PC-9 (cell line): ENCODE results near the gene ARHGAP18. TPM values are rescaled to one million over a fixed set of nuclear protein-coding genes. Genes with fewer than 3 reads are reported as not detected.

Experiments
- BruUV-seq: library from RNA; stranded (reverse); fragments of 400-500 nt; replicated peaks from 2 replicates; lab custom pipeline; 2021; lab: Mats Ljungman, UMichigan
- CTCF ChIA-PET: fragments of 300-600 bp; sonication (Branson Sonifier 250); formaldehyde crosslinking; loops from one replicate; lab custom pipeline; 2022; ENCODE audit warnings: antibody characterized with exemption; lab: Charles Lee
- POLR2A ChIA-PET: fragments of 300-600 bp; sonication (Branson Sonifier 250); formaldehyde crosslinking; loops from one replicate; lab custom pipeline; 2022; ENCODE audit warnings: antibody characterized with exemption; ENCODE audit not compliant: unreplicated experiment; lab: Charles Lee
- DNase-seq, 2 experiments: peaks; one replicate each; pipeline versions ENCODE4 v3.0.0 to v3.0.0-alpha.2; 2015 to 2022; ENCODE audit warnings: mixed read lengths in 1 of 2
- H2AFZ ChIP-seq: fragments of 200-600 bp; sonication (generic); 2 replicates; pipeline ENCODE4 v1.8.1; 2017; ENCODE audit warnings: antibody characterized with exemption
- H3F3A ChIP-seq: fragments of 200-600 bp; sonication (generic); 2 replicates; pipeline ENCODE4 v1.8.1; 2017; ENCODE audit warnings: antibody characterized with exemption, mild to moderate bottlenecking, low read depth; ENCODE audit not compliant: insufficient read depth
- H3K27ac ChIP-seq: fragments of 200-600 bp; sonication (generic); 2 replicates; pipeline ENCODE4 v1.6.1; 2016; ENCODE audit warnings: mixed run types
- H3K27me3 ChIP-seq: fragments of 200-600 bp; sonication (generic); 2 replicates; pipeline ENCODE4 v1.6.1; 2016; ENCODE audit warnings: low read depth, mixed run types; ENCODE audit not compliant: insufficient read depth
- H3K36me3 ChIP-seq: fragments of 200-600 bp; sonication (generic); 2 replicates; pipeline ENCODE4 v1.6.1; 2016; ENCODE audit warnings: low read depth, mixed run types
- H3K4me1 ChIP-seq: fragments of 200-600 bp; sonication (generic); replicated peaks from 2 replicates; pipeline ENCODE4 v1.6.1; 2016; ENCODE audit warnings: mixed run types; ENCODE audit not compliant: insufficient read depth
- H3K4me2 ChIP-seq: fragments of 200-600 bp; sonication (generic); 2 replicates; pipeline ENCODE4 v1.6.1; 2017; ENCODE audit warnings: mixed run types
- H3K4me3 ChIP-seq: fragments of 200-600 bp; sonication (generic); 2 replicates; pipeline ENCODE4 v1.6.1; 2016; ENCODE audit warnings: mixed run types
- H3K79me2 ChIP-seq: fragments of 200-600 bp; sonication (generic); 2 replicates; pipeline ENCODE4 v1.6.1; 2017; ENCODE audit warnings: low read depth, mixed run types
- H3K9me2 ChIP-seq: fragments of 200-600 bp; sonication (generic); 2 replicates; pipeline ENCODE4 v1.8.1; 2017; ENCODE audit warnings: mild to moderate bottlenecking; ENCODE audit not compliant: insufficient read depth
- H3K9me3 ChIP-seq: fragments of 200-600 bp; sonication (generic); 2 replicates; pipeline ENCODE4 v1.8.1; 2016; ENCODE audit warnings: low read depth; ENCODE audit not compliant: insufficient read depth
- H4K20me1 ChIP-seq: fragments of 200-600 bp; sonication (generic); 2 replicates; pipeline ENCODE4 v1.8.1; 2017; ENCODE audit not compliant: insufficient read depth
- EZH2 ChIP-seq: fragments of 200-600 bp; sonication (generic); IDR thresholded peaks from 2 replicates; pipeline ENCODE4 v1.8.0; 2017; ENCODE audit warnings: antibody characterized with exemption, low read depth
- intact Hi-C: fragments of 100-400 bp; cut with micrococcal nuclease; formaldehyde crosslinking; loops from one replicate; pipeline ENCODE4 v1.10.0; 2022; ENCODE audit not compliant: unreplicated experiment
- total RNA-seq: library from RNA; stranded (reverse); gene quantifications from 2 replicates; pipeline ENCODE4 v1.2.3, GENCODE V29; 2021
- TF ChIP-seq, protein P1 (sequence below): fragments of 200-600 bp; sonication (generic); conservative IDR thresholded peaks from 2 replicates; pipeline ENCODE4 v1.6.1; 2017; ENCODE audit warnings: mixed run types, antibody characterized with exemption, mild to moderate bottlenecking, moderate library complexity

ARHGAP18 gene
- total RNA-seq, 1 experiment from 2014 or later = 15.0 TPM

- TF ChIP-seq EZH2 = no peak
- TF ChIP-seq, protein P1, sequence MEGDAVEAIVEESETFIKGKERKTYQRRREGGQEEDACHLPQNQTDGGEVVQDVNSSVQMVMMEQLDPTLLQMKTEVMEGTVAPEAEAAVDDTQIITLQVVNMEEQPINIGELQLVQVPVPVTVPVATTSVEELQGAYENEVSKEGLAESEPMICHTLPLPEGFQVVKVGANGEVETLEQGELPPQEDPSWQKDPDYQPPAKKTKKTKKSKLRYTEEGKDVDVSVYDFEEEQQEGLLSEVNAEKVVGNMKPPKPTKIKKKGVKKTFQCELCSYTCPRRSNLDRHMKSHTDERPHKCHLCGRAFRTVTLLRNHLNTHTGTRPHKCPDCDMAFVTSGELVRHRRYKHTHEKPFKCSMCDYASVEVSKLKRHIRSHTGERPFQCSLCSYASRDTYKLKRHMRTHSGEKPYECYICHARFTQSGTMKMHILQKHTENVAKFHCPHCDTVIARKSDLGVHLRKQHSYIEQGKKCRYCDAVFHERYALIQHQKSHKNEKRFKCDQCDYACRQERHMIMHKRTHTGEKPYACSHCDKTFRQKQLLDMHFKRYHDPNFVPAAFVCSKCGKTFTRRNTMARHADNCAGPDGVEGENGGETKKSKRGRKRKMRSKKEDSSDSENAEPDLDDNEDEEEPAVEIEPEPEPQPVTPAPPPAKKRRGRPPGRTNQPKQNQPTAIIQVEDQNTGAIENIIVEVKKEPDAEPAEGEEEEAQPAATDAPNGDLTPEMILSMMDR = no peak
- no peak overlapping the region for H3K4me2 ChIP-seq
- DNase-seq = no peak
- ChIA-PET POLR2A (no interaction called here), CTCF (no interaction called here)
- no peaks in the 10 kb centered on the region for H3K9me3 ChIP-seq
- H2AFZ ChIP-seq = no peak overlapping the region
- no peaks in the 10 kb centered on the region for H4K20me1 ChIP-seq
- no peak overlapping the region for H3K4me3 ChIP-seq
- intact Hi-C loops = no loop called here
- H3K9me2 ChIP-seq = no peaks in the 10 kb centered on the region
- no TSS peak for BruUV-seq
- H3K27ac ChIP-seq = no peak overlapping the region
- H3K36me3 ChIP-seq = no peaks in the 10 kb centered on the region
- no peaks in the 10 kb centered on the region for H3K27me3 ChIP-seq
- no peaks in the 10 kb centered on the region for H3K79me2 ChIP-seq
- 0 out of 2 replicates have a peak, but pooled peaks cover 4% of the 10 kb centered on the region for H3F3A ChIP-seq
- H3K4me1 ChIP-seq = peaks cover 13% of the 10 kb centered on the region
Measured at GRCh38 chr6:129665555-129665954, 44.4 kb downstream of the ARHGAP18 start.

DNA sequence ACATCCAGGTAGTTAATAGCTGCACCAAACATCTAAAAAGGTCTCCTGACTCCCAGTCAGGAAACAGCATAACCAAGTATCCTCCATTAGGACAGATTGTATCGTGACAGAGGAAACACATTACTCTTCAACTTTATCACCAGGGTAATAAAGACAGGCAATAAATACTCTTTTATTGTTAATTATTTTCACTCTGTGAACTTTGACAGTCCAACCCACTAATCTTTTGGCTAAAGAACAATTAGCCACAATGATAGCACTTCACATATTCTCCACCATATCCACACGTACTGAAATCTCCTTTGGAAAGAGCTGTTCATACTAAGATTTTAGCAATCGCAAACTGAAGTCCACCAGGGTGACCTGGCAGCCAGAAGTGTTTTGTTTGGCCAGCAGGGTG lies 46.4 kb downstream of the ARHGAP18 start:
- TF ChIP-seq EZH2 = no peak
- TF ChIP-seq, protein P1 = no peak
- Histone ChIP-seq H3K4me1 (peaks cover 13% of the 10 kb centered on the region), H3K9me2 (no peaks in the 10 kb centered on the region), H3K27ac (no peak overlapping the region), H3K4me2 (no peak overlapping the region), H2AFZ (no peak overlapping the region), H3K36me3 (no peaks in the 10 kb centered on the region), H4K20me1 (no peaks in the 10 kb centered on the region), H3K27me3 (no peaks in the 10 kb centered on the region), H3K79me2 (no peaks in the 10 kb centered on the region), H3K4me3 (no peak overlapping the region), H3F3A (0 out of 2 replicates have a peak, but pooled peaks cover 4% of the 10 kb centered on the region), H3K9me3 (no peaks in the 10 kb centered on the region)
- BruUV-seq = no TSS peak
- intact Hi-C loops = no loop called here
- ChIA-PET POLR2A (no interaction called here), CTCF (no interaction called here)
- DNase-seq = no peak

DNA sequence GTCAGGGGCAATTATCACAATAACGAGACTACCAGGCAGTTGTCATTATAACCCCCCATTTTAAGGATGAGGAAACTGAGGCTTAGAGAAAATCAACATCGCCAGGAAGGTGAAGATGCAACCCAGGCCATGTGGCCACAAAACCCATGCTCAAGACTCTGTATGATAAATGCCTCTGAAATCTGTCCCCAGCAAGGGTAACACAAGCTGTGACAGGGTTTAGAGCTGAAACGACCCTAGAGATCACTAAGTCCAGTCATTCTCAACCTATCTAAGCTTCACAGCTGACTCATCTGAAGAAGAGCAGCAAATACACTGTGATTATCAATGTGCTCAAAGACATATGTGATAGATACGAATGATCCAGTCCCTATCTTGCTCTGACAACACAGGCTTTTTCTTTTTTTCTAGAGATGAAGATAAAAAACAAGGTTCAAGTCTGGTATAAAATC lies 47.0 kb downstream of the ARHGAP18 start:
- Histone ChIP-seq H3K4me2 (no peak overlapping the region), H3K27ac (no peak overlapping the region), H3K9me2 (no peaks in the 10 kb centered on the region), H3K9me3 (no peaks in the 10 kb centered on the region), H3K4me1 (peaks cover 13% of the 10 kb centered on the region), H4K20me1 (no peaks in the 10 kb centered on the region), H2AFZ (no peak overlapping the region), H3K79me2 (no peaks in the 10 kb centered on the region), H3K27me3 (no peaks in the 10 kb centered on the region), H3K36me3 (no peaks in the 10 kb centered on the region), H3F3A (0 out of 2 replicates have a peak, but pooled peaks cover 3% of the 10 kb centered on the region), H3K4me3 (no peak overlapping the region)
- intact Hi-C loops = no loop called here
- no TSS peak for BruUV-seq
- no peak for TF ChIP-seq EZH2
- TF ChIP-seq, protein P1 = no peak
- no peak for DNase-seq
- ChIA-PET POLR2A (no interaction called here), CTCF (no interaction called here)
